ENCODE measurements around the gene NEB.

GRCh38 chr2:151552287-151552686 lies 182.0 kb downstream of the NEB start:
- TF ChIP-seq CTCF (IDR thresholded peaks at IDR 0.05) (no peak), EZH2 (IDR thresholded peaks at IDR 0.05; ENCODE audit: borderline replicate concordance, insufficient read depth, low read depth, low read length, poor library complexity, severe bottlenecking) (no peak)
